Measurements from ENCODE around the gene ANKRD13C.
"Not testable (repeated sequence)": the region's sequence is repeated elsewhere in the genome, so short reads cannot be mapped to it uniquely, and the experiment has no call there.

The ANKRD13C gene

GRCh38 chr1:70354332-70355110 lies at the start of gene ANKRD13C:
ANKRD13C (minus strand) TSS chr1:70354722; CDS start chr1:70354408, 314 bp downstream.
- peak; percentile 96 for DNase-seq

GRCh38 chr1:70403759-70404158 lies 49.2 kb upstream of the ANKRD13C start:
- no peak for DNase-seq

GRCh38 chr1:70401974-70402373 lies 47.5 kb upstream of the ANKRD13C start:
- no peak for DNase-seq

GRCh38 chr1:70400335-70400734 lies 45.8 kb upstream of the ANKRD13C start:
- no peak for DNase-seq

- DNase-seq, result no peak
Observed at GRCh38 chr1:70397013-70397412, 42.5 kb upstream of the ANKRD13C start.

- DNase-seq, result no peak
Observed at GRCh38 chr1:70396607-70397006, 42.1 kb upstream of the ANKRD13C start.

GRCh38 chr1:70392626-70393025 lies 38.1 kb upstream of the ANKRD13C start:
- DNase-seq, result no peak

- no peak for DNase-seq
Observed at GRCh38 chr1:70387507-70387906, 33.0 kb upstream of the ANKRD13C start.

GRCh38 chr1:70386121-70386520 lies 31.6 kb upstream of the ANKRD13C start:
- DNase-seq, result no peak

GRCh38 chr1:70385477-70385876 lies 31.0 kb upstream of the ANKRD13C start:
- DNase-seq, result no peak

- no peak for DNase-seq
Observed at GRCh38 chr1:70384542-70384941, 30.0 kb upstream of the ANKRD13C start.

- DNase-seq, result no peak
Observed at GRCh38 chr1:70383483-70383882, 29.0 kb upstream of the ANKRD13C start.

GRCh38 chr1:70382682-70383081 lies 28.2 kb upstream of the ANKRD13C start:
- peak; percentile 72 to 81 for DNase-seq

- DNase-seq, result peak; percentile 30 to 43
Observed at GRCh38 chr1:70376196-70376595, 21.7 kb upstream of the ANKRD13C start.

GRCh38 chr1:70373580-70373979 lies 19.1 kb upstream of the ANKRD13C start:
- not testable (repeated sequence) for DNase-seq

- no peak for DNase-seq
Observed at GRCh38 chr1:70372426-70372825, 17.9 kb upstream of the ANKRD13C start.

- not testable (repeated sequence) for DNase-seq
Observed at GRCh38 chr1:70371586-70371985, 17.1 kb upstream of the ANKRD13C start.

- DNase-seq, result not testable (repeated sequence)
Observed at GRCh38 chr1:70367397-70367796, 12.9 kb upstream of the ANKRD13C start.

- not testable (repeated sequence) for DNase-seq
Observed at GRCh38 chr1:70366997-70367396, 12.5 kb upstream of the ANKRD13C start.

GRCh38 chr1:70366425-70366952 lies 12.0 kb upstream of the ANKRD13C start:
- not testable (repeated sequence) for DNase-seq

GRCh38 chr1:70364439-70364838 lies 9.9 kb upstream of the ANKRD13C start:
- DNase-seq, result no peak

GRCh38 chr1:70361727-70362398 lies 7.3 kb upstream of the ANKRD13C start:
- no peak for DNase-seq

GRCh38 chr1:70360321-70360720 lies 5.8 kb upstream of the ANKRD13C start:
- no peak for DNase-seq
